GM12864 (cell line): Measurements from ENCODE around the gene OR12D2.
"Not testable (repeated sequence)": the region's sequence is repeated elsewhere in the genome, so short reads cannot be mapped to it uniquely, and the experiment has no call there.

ENCODE experiments used
- DNase-seq: peaks from one replicate; pipeline ENCODE4 v3.0.0-alpha.2; 2011; ENCODE audit warnings: low read depth
- H3K4me3 ChIP-seq: 2 replicates; pipeline ENCODE4 v1.5.1; 2011; ENCODE audit warnings: mild to moderate bottlenecking, low read depth, low read length, control low read depth
- TF ChIP-seq, protein P1 (sequence below): IDR thresholded peaks from 2 replicates; pipeline ENCODE4 v1.5.1; 2011; ENCODE audit warnings: low read depth, mild to moderate bottlenecking, moderate library complexity, low read length, control low read depth, inconsistent platforms; ENCODE audit errors: missing control alignments

The OR12D2 gene

GRCh38 chr6:29425075-29425474 is 29.6 kb downstream of the OR12D2 start:
- DNase-seq = no peak
- no peak overlapping the region for H3K4me3 ChIP-seq
- TF ChIP-seq, protein P1, sequence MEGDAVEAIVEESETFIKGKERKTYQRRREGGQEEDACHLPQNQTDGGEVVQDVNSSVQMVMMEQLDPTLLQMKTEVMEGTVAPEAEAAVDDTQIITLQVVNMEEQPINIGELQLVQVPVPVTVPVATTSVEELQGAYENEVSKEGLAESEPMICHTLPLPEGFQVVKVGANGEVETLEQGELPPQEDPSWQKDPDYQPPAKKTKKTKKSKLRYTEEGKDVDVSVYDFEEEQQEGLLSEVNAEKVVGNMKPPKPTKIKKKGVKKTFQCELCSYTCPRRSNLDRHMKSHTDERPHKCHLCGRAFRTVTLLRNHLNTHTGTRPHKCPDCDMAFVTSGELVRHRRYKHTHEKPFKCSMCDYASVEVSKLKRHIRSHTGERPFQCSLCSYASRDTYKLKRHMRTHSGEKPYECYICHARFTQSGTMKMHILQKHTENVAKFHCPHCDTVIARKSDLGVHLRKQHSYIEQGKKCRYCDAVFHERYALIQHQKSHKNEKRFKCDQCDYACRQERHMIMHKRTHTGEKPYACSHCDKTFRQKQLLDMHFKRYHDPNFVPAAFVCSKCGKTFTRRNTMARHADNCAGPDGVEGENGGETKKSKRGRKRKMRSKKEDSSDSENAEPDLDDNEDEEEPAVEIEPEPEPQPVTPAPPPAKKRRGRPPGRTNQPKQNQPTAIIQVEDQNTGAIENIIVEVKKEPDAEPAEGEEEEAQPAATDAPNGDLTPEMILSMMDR = no peak

GRCh38 chr6:29426654-29427053 is 31.2 kb downstream of the OR12D2 start:
- H3K4me3 ChIP-seq = no peak overlapping the region
- no peak for DNase-seq
- TF ChIP-seq, protein P1 = no peak

GRCh38 chr6:29436730-29437129 is 41.3 kb downstream of the OR12D2 start:
- not testable (repeated sequence) for H3K4me3 ChIP-seq, DNase-seq

DNA sequence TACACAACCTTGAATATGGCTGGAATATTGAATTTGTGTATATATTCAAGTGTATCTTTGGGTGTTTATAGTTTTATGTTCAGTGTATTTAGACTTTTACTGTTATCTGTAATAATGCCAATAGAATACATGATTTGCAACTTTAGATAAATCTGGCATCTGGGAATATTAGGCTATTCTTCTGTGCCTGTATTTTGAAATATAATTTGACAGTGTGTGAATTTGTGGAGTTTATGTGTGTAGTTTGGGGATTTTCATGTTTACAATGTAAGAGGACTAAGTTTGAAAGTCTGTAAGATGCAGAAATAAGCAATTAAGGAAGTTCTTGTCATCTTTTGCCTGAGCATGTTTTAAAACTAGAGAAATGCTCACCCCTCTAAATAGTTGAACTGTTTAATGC is 43.6 kb downstream of the OR12D2 start, which contains the start of gene OR10C1:
OR10C1 (plus strand) TSS at position 301 of the 400 bp plus-strand sequence. CDS start 710 bp downstream, outside the sequence.
- no peak within 1 kb of the TSS for H3K4me3 ChIP-seq
- TF ChIP-seq, protein P1 = no peak
- no peak for DNase-seq

GRCh38 chr6:29442719-29443118 is 47.3 kb downstream of the OR12D2 start:
- no peak for DNase-seq
- no peak overlapping the region for H3K4me3 ChIP-seq
- TF ChIP-seq, protein P1 = no peak

DNA sequence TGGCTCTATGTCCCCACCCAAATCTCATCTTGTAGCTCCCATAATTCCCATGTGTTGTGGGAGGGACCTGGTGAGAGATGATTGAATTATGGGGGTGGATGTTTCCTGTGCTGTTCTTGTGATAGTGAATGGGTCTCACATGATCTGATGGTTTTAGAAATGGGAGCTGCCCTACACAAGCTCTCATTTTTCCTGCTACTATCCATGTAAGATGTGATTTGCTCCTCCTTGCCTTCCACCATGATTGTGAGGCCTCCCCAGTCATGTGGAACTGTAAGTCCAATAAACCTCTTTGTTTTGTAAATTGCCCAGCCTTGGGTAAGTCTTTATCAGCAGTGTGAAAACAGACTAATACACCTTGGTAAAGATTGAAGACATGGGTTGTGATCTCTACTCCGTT is 48.6 kb downstream of the OR12D2 start:
- not testable (repeated sequence) for H3K4me3 ChIP-seq, DNase-seq
